Neural cell (in vitro differentiated cells): ENCODE data around the gene ARID1B. TPM values are rescaled to one million over a fixed set of nuclear protein-coding genes. Genes with fewer than 3 reads are reported as not detected.

Source experiments
- H2AFZ ChIP-seq: fragments of 200-600, 300-800 bp; sonication (generic), shearing (Covaris generic); 2 replicates; pipeline ENCODE4 v1.6.0; 2014; ENCODE audit warnings: low read depth, mild to moderate bottlenecking, antibody characterized with exemption, low read length, moderate library complexity
- H3F3A ChIP-seq: fragments of 200-600 bp; shearing (Covaris generic); 2 replicates; pipeline ENCODE4 v1.6.1; 2016; ENCODE audit warnings: mild to moderate bottlenecking, moderate library complexity, mixed read lengths, antibody characterized with exemption, low read length; ENCODE audit not compliant: insufficient read depth, poor library complexity, severe bottlenecking
- H3K27ac ChIP-seq: fragments of 200-600, 300-800 bp; sonication (generic), shearing (Covaris generic); 2 replicates; pipeline ENCODE4 v1.5.1; 2014; ENCODE audit warnings: mild to moderate bottlenecking, low read length, moderate library complexity
- H3K27me3 ChIP-seq: fragments of 300-800, 200-600 bp; sonication (generic), shearing (Covaris generic); 2 replicates; pipeline ENCODE4 v1.6.0; 2014; ENCODE audit warnings: mild to moderate bottlenecking, low read depth, low read length, moderate library complexity; ENCODE audit not compliant: insufficient read depth
- H3K36me3 ChIP-seq: fragments of 300-800, 200-600 bp; sonication (generic), shearing (Covaris generic); 2 replicates; pipeline ENCODE4 v1.5.1; 2014; ENCODE audit warnings: mild to moderate bottlenecking, antibody characterized with exemption, low read length, moderate library complexity; ENCODE audit not compliant: insufficient read depth
- H3K4me2 ChIP-seq: fragments of 300-800, 200-600 bp; sonication (generic), shearing (Covaris generic); 2 replicates; pipeline ENCODE4 v1.6.0; 2014; ENCODE audit warnings: mild to moderate bottlenecking, low read length
- H3K4me3 ChIP-seq: fragments of 300-800, 200-600 bp; sonication (generic), shearing (Covaris generic); 2 replicates; pipeline ENCODE4 v1.5.1; 2014; ENCODE audit warnings: mild to moderate bottlenecking, low read length, moderate library complexity
- H3K79me2 ChIP-seq: fragments of 200-600 bp; shearing (Covaris generic); replicated peaks from 2 replicates; pipeline ENCODE4 v1.6.0; 2014; ENCODE audit warnings: mild to moderate bottlenecking, low read length, moderate library complexity; ENCODE audit not compliant: insufficient read depth
- H3K9ac ChIP-seq: fragments of 300-800, 200-600 bp; sonication (generic), shearing (Covaris generic); 2 replicates; pipeline ENCODE4 v1.6.1; 2016; ENCODE audit warnings: mild to moderate bottlenecking, low read length, mixed read lengths
- H3K9me2 ChIP-seq: fragments of 200-600 bp; shearing (Covaris generic); 2 replicates; pipeline ENCODE4 v1.6.1; 2016; ENCODE audit warnings: mild to moderate bottlenecking, low read length, mixed read lengths; ENCODE audit not compliant: insufficient read depth
- H3K9me3 ChIP-seq: fragments of 200-600, 300-800 bp; sonication (generic), shearing (Covaris generic); 2 replicates; pipeline ENCODE4 v1.6.1; 2016; ENCODE audit warnings: mild to moderate bottlenecking, mixed run types, low read length, moderate library complexity, mixed read lengths
- H4K20me1 ChIP-seq: fragments of 200-600 bp; shearing (Covaris generic); 2 replicates; pipeline ENCODE4 v1.6.1; 2016; ENCODE audit warnings: mild to moderate bottlenecking, mixed run types; ENCODE audit not compliant: insufficient read depth
- CTCF ChIP-seq: fragments of 450-650 bp; IDR thresholded peaks from 2 replicates; pipeline ENCODE4 v1.5.1; 2014; ENCODE audit warnings: antibody characterized with exemption, mild to moderate bottlenecking, moderate library complexity; ENCODE audit not compliant: poor library complexity, severe bottlenecking
- EP300 ChIP-seq: fragments of 450-650 bp; conservative IDR thresholded peaks from 2 replicates; pipeline ENCODE4 v1.6.1; 2014; ENCODE audit warnings: antibody characterized with exemption, mild to moderate bottlenecking, moderate library complexity; ENCODE audit not compliant: poor library complexity, severe bottlenecking
- EZH2 ChIP-seq: fragments of 200-600, 300-800 bp; shearing (Covaris generic), sonication (generic); IDR thresholded peaks from 2 replicates; pipeline ENCODE4 v1.6.1; 2014; ENCODE audit warnings: antibody characterized with exemption, low read length, borderline replicate concordance, mild to moderate bottlenecking; ENCODE audit not compliant: insufficient read depth, poor library complexity, severe bottlenecking
- MXI1 ChIP-seq: fragments of 450-650 bp; conservative IDR thresholded peaks from 2 replicates; pipeline ENCODE4 v1.6.1; 2014; ENCODE audit warnings: antibody characterized with exemption, mild to moderate bottlenecking; ENCODE audit not compliant: poor library complexity, severe bottlenecking
- POLR2AphosphoS5 ChIP-seq: IDR thresholded peaks from 2 replicates; pipeline ENCODE4 v1.6.1; 2012
- RAD21 ChIP-seq: fragments of 450-650 bp; conservative IDR thresholded peaks from 2 replicates; pipeline ENCODE4 v1.6.1; 2014; ENCODE audit warnings: antibody characterized with exemption, mild to moderate bottlenecking, moderate library complexity
- REST ChIP-seq: IDR thresholded peaks from 2 replicates; pipeline ENCODE4 v1.6.1; 2012; ENCODE audit warnings: borderline replicate concordance
- SMC3 ChIP-seq: fragments of 450-650 bp; conservative IDR thresholded peaks from 2 replicates; pipeline ENCODE4 v1.6.1; 2014; ENCODE audit warnings: antibody characterized with exemption, mild to moderate bottlenecking, moderate library complexity; ENCODE audit not compliant: poor library complexity
- TAF1 ChIP-seq: IDR thresholded peaks from 2 replicates; pipeline ENCODE4 v1.6.1; 2012; ENCODE audit warnings: low read depth
- polyA plus RNA-seq: library from polyadenylated mRNA; depleted of rRNA; stranded (reverse); fragments of >200 nt; gene quantifications from 2 replicates; pipeline ENCODE4 v1.2.3, GENCODE V29; 2014

Gene ARID1B
- polyA plus RNA-seq, 1 donor from 2014 or later = 35.0 TPM

GRCh38 chr6:157143890-157144798 is 367.0 kb downstream of the ARID1B start:
- H3K9ac ChIP-seq = no peak overlapping the region
- no peak for TF ChIP-seq POLR2AphosphoS5
- no peak for TF ChIP-seq SMC3
- TF ChIP-seq REST = no peak
- no peak for TF ChIP-seq CTCF
- TF ChIP-seq EP300 = no peak
- no peak for TF ChIP-seq TAF1
- no peak for TF ChIP-seq RAD21
- no peak for TF ChIP-seq MXI1
- no peak for TF ChIP-seq EZH2
- no peak overlapping the region for H3K4me3 ChIP-seq
- no peaks in the 10 kb centered on the region for H3F3A ChIP-seq
- H3K27ac ChIP-seq = no peak overlapping the region
- H3K36me3 ChIP-seq = peaks cover 6% of the 10 kb centered on the region
- H3K4me2 ChIP-seq = no peak overlapping the region
- H3K9me2 ChIP-seq = no peaks in the 10 kb centered on the region
- no peaks in the 10 kb centered on the region for H3K9me3 ChIP-seq
- H3K27me3 ChIP-seq = no peaks in the 10 kb centered on the region
- no peaks in the 10 kb centered on the region for H4K20me1 ChIP-seq
- H2AFZ ChIP-seq = no peak overlapping the region
- H3K79me2 ChIP-seq = no peaks in the 10 kb centered on the region

- Histone ChIP-seq H3K27ac (no peak overlapping the region), H3F3A (no peaks in the 10 kb centered on the region), H3K9ac (no peak overlapping the region), H3K36me3 (peaks cover 8% of the 10 kb centered on the region), H3K79me2 (no peaks in the 10 kb centered on the region), H4K20me1 (no peaks in the 10 kb centered on the region), H3K27me3 (no peaks in the 10 kb centered on the region), H3K4me3 (no peak overlapping the region), H3K9me2 (no peaks in the 10 kb centered on the region), H3K4me2 (no peak overlapping the region), H3K9me3 (no peaks in the 10 kb centered on the region), H2AFZ (no peak overlapping the region)
- TF ChIP-seq EZH2 = no peak
- no peak for TF ChIP-seq EP300
These were observed 367.8 kb downstream of the ARID1B start for GRCh38 chr6:157144859-157145568.
